Smooth muscle cell (in vitro differentiated cells): ENCODE data around the gene BSX. TPM values are rescaled to one million over a fixed set of nuclear protein-coding genes. Genes with fewer than 3 reads are reported as not detected.

ENCODE experiments used
- DNase-seq: peaks from one replicate; lab custom pipeline; 2025; ENCODE audit not compliant: unreplicated experiment; lab: John Stamatoyannopoulos, UW
- H2AFZ ChIP-seq: fragments of 200-600 bp; sonication (generic); 2 replicates; pipeline ENCODE4 v1.6.0; 2016; ENCODE audit warnings: antibody characterized with exemption, low read depth, mild to moderate bottlenecking
- H3F3A ChIP-seq: fragments of 200-600 bp; sonication (generic); 2 replicates; pipeline ENCODE4 v1.6.0; 2017; ENCODE audit warnings: antibody characterized with exemption, low read depth
- H3K27ac ChIP-seq: fragments of 200-600 bp; sonication (generic); 2 replicates; pipeline ENCODE4 v1.5.1; 2016; ENCODE audit warnings: low read depth, mild to moderate bottlenecking
- H3K27me3 ChIP-seq: fragments of 200-600 bp; sonication (generic); 2 replicates; pipeline ENCODE4 v1.6.1; 2016; ENCODE audit warnings: low read depth, mild to moderate bottlenecking
- H3K36me3 ChIP-seq: fragments of 200-600 bp; sonication (generic); 2 replicates; pipeline ENCODE4 v1.5.1; 2016; ENCODE audit warnings: low read depth
- H3K4me1 ChIP-seq: fragments of 200-600 bp; sonication (generic); 2 replicates; pipeline ENCODE4 v1.5.1; 2016; ENCODE audit warnings: low read depth
- H3K4me2 ChIP-seq: fragments of 200-600 bp; sonication (generic); 2 replicates; pipeline ENCODE4 v1.6.0; 2016; ENCODE audit warnings: mild to moderate bottlenecking
- H3K4me3 ChIP-seq: fragments of 200-600 bp; sonication (generic); 2 replicates; pipeline ENCODE4 v1.5.1; 2016; ENCODE audit warnings: mild to moderate bottlenecking
- H3K79me2 ChIP-seq: fragments of 200-600 bp; sonication (generic); 2 replicates; pipeline ENCODE4 v1.6.0; 2016; ENCODE audit warnings: low read depth, mild to moderate bottlenecking
- H3K9ac ChIP-seq: fragments of 200-600 bp; sonication (generic); 2 replicates; pipeline ENCODE4 v1.6.0; 2016; ENCODE audit warnings: low read depth
- H3K9me3 ChIP-seq: fragments of 200-600 bp; sonication (generic); replicated peaks from 2 replicates; pipeline ENCODE4 v1.5.1; 2016; ENCODE audit warnings: low read depth
- H4K20me1 ChIP-seq: fragments of 200-600 bp; sonication (generic); 2 replicates; pipeline ENCODE4 v1.6.0; 2016; ENCODE audit warnings: low read depth
- CTCF ChIP-seq: fragments of 200-600 bp; sonication (generic); IDR thresholded peaks from 2 replicates; pipeline ENCODE4 v1.5.1; 2017; ENCODE audit warnings: borderline replicate concordance, mild to moderate bottlenecking, antibody characterized with exemption; ENCODE audit not compliant: insufficient read depth, poor library complexity, severe bottlenecking
- whole genome bisulfite sequencing: methylation state at CpG from one replicate; pipeline ENCODE4 v1.1.7; 2016; ENCODE audit warnings: low lambda C conversion rate; 5-methylcytosine and 5-hydroxymethylcytosine counted together
- polyA plus RNA-seq: library from polyadenylated mRNA; unstranded; fragments of >200 nt; fragmentation: Nextera tagmentation; extraction: Ambion mirVana; gene quantifications from 2 replicates; pipeline ENCODE4 v1.2.1, GENCODE V29; 2016
- total RNA-seq: library from RNA; depleted of rRNA; stranded (reverse); fragments of >200 nt; gene quantifications from 2 replicates; pipeline ENCODE4 v1.2.3, GENCODE V29; 2014

Gene BSX
- total RNA-seq (not detected in 2 replicates), polyA plus RNA-seq (not detected in 2 replicates)

GRCh38 chr11:122981388-122982264 is at the start of gene BSX:
BSX (minus strand) TSS chr11:122981834; CDS start chr11:122981671, 163 bp downstream.
- H4K20me1 ChIP-seq: no peaks in the 10 kb centered on the region
- peaks cover 6% of the 10 kb centered on the region for H3K4me1 ChIP-seq
- H3K79me2 ChIP-seq: no peaks in the 10 kb centered on the region
- DNase-seq: peak; percentile 33
- TF ChIP-seq CTCF: no peak
- WGBS: 13% methylated on average over 35 of the region's 35 CpGs
- peaks cover 100% of the 10 kb centered on the region for H3K27me3 ChIP-seq
- peak within 1 kb of the TSS; percentile 48 for H3K4me2 ChIP-seq
- no peaks in the 10 kb centered on the region for H3F3A ChIP-seq
- H3K36me3 ChIP-seq: no peaks in the 10 kb centered on the region
- H3K4me3 ChIP-seq: no peak within 1 kb of the TSS
- no peak within 1 kb of the TSS for H3K27ac ChIP-seq
- H2AFZ ChIP-seq: no peak within 1 kb of the TSS
- no peaks in the 10 kb centered on the region for H3K9me3 ChIP-seq
- no peak within 1 kb of the TSS for H3K9ac ChIP-seq

GRCh38 chr11:123030517-123030916 is 48.9 kb upstream of the BSX start:
- H3K79me2 ChIP-seq: no peaks in the 10 kb centered on the region
- WGBS: 77% methylated on average over 4 of the region's 4 CpGs
- no peak for TF ChIP-seq CTCF

GRCh38 chr11:123020968-123021367 is 39.3 kb upstream of the BSX start:
- no peaks in the 10 kb centered on the region for H3F3A ChIP-seq
- H4K20me1 ChIP-seq: no peaks in the 10 kb centered on the region
- no peak overlapping the region for H3K9ac ChIP-seq
- H3K4me2 ChIP-seq: no peak overlapping the region
- 67% methylated on average over 2 of the region's 2 CpGs for WGBS
- H3K9me3 ChIP-seq: no peaks in the 10 kb centered on the region
- H3K4me1 ChIP-seq: no peaks in the 10 kb centered on the region
- DNase-seq: no peak
- H3K36me3 ChIP-seq: no peaks in the 10 kb centered on the region
- no peak overlapping the region for H2AFZ ChIP-seq
- H3K4me3 ChIP-seq: no peak overlapping the region
- H3K79me2 ChIP-seq: no peaks in the 10 kb centered on the region
- H3K27me3 ChIP-seq: peaks cover 4% of the 10 kb centered on the region
- H3K27ac ChIP-seq: no peak overlapping the region
- peak; percentile 48 for TF ChIP-seq CTCF

More at GRCh38 chr11:123030517-123030916, 48.9 kb upstream of the BSX start:
- H2AFZ ChIP-seq: no peak overlapping the region
- H3K36me3 ChIP-seq: no peaks in the 10 kb centered on the region
- no peak overlapping the region for H3K4me2 ChIP-seq
- H3K9ac ChIP-seq: no peak overlapping the region
- no peaks in the 10 kb centered on the region for H4K20me1 ChIP-seq
- no peaks in the 10 kb centered on the region for H3K4me1 ChIP-seq
- H3K27me3 ChIP-seq: no peaks in the 10 kb centered on the region
- H3K27ac ChIP-seq: no peak overlapping the region
- no peaks in the 10 kb centered on the region for H3K9me3 ChIP-seq
- H3K4me3 ChIP-seq: no peak overlapping the region
- no peak for DNase-seq
- H3F3A ChIP-seq: no peaks in the 10 kb centered on the region

GRCh38 chr11:123018702-123019101 is 37.1 kb upstream of the BSX start:
- no peak for TF ChIP-seq CTCF
- 92% methylated on average over 9 of the region's 9 CpGs for WGBS

More at GRCh38 chr11:123018702-123019101, 37.1 kb upstream of the BSX start:
- no peak overlapping the region for H3K27ac ChIP-seq
- no peaks in the 10 kb centered on the region for H3K79me2 ChIP-seq
- no peaks in the 10 kb centered on the region for H4K20me1 ChIP-seq
- H3K36me3 ChIP-seq: no peaks in the 10 kb centered on the region
- no peak overlapping the region for H2AFZ ChIP-seq
- H3K4me3 ChIP-seq: no peak overlapping the region
- H3K9ac ChIP-seq: no peak overlapping the region
- no peaks in the 10 kb centered on the region for H3K9me3 ChIP-seq
- peaks cover 2% of the 10 kb centered on the region for H3K27me3 ChIP-seq
- H3F3A ChIP-seq: no peaks in the 10 kb centered on the region
- H3K4me1 ChIP-seq: no peaks in the 10 kb centered on the region
- DNase-seq: no peak
- H3K4me2 ChIP-seq: no peak overlapping the region
